Smooth muscle cell (in vitro differentiated cells): ENCODE data around the gene MTERF4. TPM values are rescaled to one million over a fixed set of nuclear protein-coding genes. Genes with fewer than 3 reads are reported as not detected.

Experiments
- DNase-seq: peaks from one replicate; lab custom pipeline; 2025; ENCODE audit not compliant: unreplicated experiment; lab: John Stamatoyannopoulos, UW
- H2AFZ ChIP-seq: fragments of 200-600 bp; sonication (generic); 2 replicates; pipeline ENCODE4 v1.6.0; 2016; ENCODE audit warnings: antibody characterized with exemption, low read depth, mild to moderate bottlenecking
- H3F3A ChIP-seq: fragments of 200-600 bp; sonication (generic); 2 replicates; pipeline ENCODE4 v1.6.0; 2017; ENCODE audit warnings: antibody characterized with exemption, low read depth
- H3K27ac ChIP-seq: fragments of 200-600 bp; sonication (generic); 2 replicates; pipeline ENCODE4 v1.5.1; 2016; ENCODE audit warnings: low read depth, mild to moderate bottlenecking
- H3K27me3 ChIP-seq: fragments of 200-600 bp; sonication (generic); 2 replicates; pipeline ENCODE4 v1.6.1; 2016; ENCODE audit warnings: low read depth, mild to moderate bottlenecking
- H3K36me3 ChIP-seq: fragments of 200-600 bp; sonication (generic); 2 replicates; pipeline ENCODE4 v1.5.1; 2016; ENCODE audit warnings: low read depth
- H3K4me1 ChIP-seq: fragments of 200-600 bp; sonication (generic); 2 replicates; pipeline ENCODE4 v1.5.1; 2016; ENCODE audit warnings: low read depth
- H3K4me2 ChIP-seq: fragments of 200-600 bp; sonication (generic); 2 replicates; pipeline ENCODE4 v1.6.0; 2016; ENCODE audit warnings: mild to moderate bottlenecking
- H3K4me3 ChIP-seq: fragments of 200-600 bp; sonication (generic); 2 replicates; pipeline ENCODE4 v1.5.1; 2016; ENCODE audit warnings: mild to moderate bottlenecking
- H3K79me2 ChIP-seq: fragments of 200-600 bp; sonication (generic); 2 replicates; pipeline ENCODE4 v1.6.0; 2016; ENCODE audit warnings: low read depth, mild to moderate bottlenecking
- H3K9ac ChIP-seq: fragments of 200-600 bp; sonication (generic); 2 replicates; pipeline ENCODE4 v1.6.0; 2016; ENCODE audit warnings: low read depth
- H3K9me3 ChIP-seq: fragments of 200-600 bp; sonication (generic); replicated peaks from 2 replicates; pipeline ENCODE4 v1.5.1; 2016; ENCODE audit warnings: low read depth
- H4K20me1 ChIP-seq: fragments of 200-600 bp; sonication (generic); 2 replicates; pipeline ENCODE4 v1.6.0; 2016; ENCODE audit warnings: low read depth
- WGBS: methylation state at CpG from one replicate; pipeline ENCODE4 v1.1.7; 2016; ENCODE audit warnings: low lambda C conversion rate; 5-methylcytosine and 5-hydroxymethylcytosine counted together
- polyA plus RNA-seq: library from polyadenylated mRNA; unstranded; fragments of >200 nt; fragmentation: Nextera tagmentation; extraction: Ambion mirVana; gene quantifications from 2 replicates; pipeline ENCODE4 v1.2.1, GENCODE V29; 2016
- total RNA-seq: library from RNA; depleted of rRNA; stranded (reverse); fragments of >200 nt; gene quantifications from 2 replicates; pipeline ENCODE4 v1.2.3, GENCODE V29; 2014
- TF ChIP-seq, protein P1 (sequence below): fragments of 200-600 bp; sonication (generic); IDR thresholded peaks from 2 replicates; pipeline ENCODE4 v1.5.1; 2017; ENCODE audit warnings: borderline replicate concordance, mild to moderate bottlenecking, antibody characterized with exemption; ENCODE audit not compliant: insufficient read depth, poor library complexity, severe bottlenecking

MTERF4 gene
- total and polyA plus RNA-seq, 2 experiments from 2014 or later = 13.7 to 27.3 TPM

DNA sequence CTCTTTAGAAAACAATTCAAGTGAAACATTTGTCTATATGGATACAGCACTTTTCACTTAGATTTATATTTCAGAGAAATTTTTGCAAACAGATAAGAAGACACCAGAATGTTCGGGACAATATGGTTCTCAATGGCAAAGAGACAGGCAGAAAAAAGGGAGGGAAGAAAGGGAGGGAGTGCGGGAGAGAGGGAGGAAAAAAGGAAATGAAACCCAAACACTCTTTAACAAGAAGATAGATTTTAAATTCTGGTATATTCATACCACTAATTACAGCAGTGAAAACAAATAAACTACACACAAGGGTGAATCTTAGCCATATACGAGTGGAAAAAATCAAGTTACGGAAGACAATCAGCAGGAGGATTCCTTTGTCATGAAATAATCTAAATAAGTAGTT lies 44.2 kb upstream of the MTERF4 start:
- no peaks in the 10 kb centered on the region for H3F3A ChIP-seq
- H3K79me2 ChIP-seq = peaks cover 5% of the 10 kb centered on the region
- no peak overlapping the region for H3K9ac ChIP-seq
- peaks cover 5% of the 10 kb centered on the region for H3K4me1 ChIP-seq
- no peak overlapping the region for H3K4me3 ChIP-seq
- no peaks in the 10 kb centered on the region for H3K27me3 ChIP-seq
- H3K4me2 ChIP-seq = no peak overlapping the region
- H2AFZ ChIP-seq = no peak overlapping the region
- TF ChIP-seq, protein P1, sequence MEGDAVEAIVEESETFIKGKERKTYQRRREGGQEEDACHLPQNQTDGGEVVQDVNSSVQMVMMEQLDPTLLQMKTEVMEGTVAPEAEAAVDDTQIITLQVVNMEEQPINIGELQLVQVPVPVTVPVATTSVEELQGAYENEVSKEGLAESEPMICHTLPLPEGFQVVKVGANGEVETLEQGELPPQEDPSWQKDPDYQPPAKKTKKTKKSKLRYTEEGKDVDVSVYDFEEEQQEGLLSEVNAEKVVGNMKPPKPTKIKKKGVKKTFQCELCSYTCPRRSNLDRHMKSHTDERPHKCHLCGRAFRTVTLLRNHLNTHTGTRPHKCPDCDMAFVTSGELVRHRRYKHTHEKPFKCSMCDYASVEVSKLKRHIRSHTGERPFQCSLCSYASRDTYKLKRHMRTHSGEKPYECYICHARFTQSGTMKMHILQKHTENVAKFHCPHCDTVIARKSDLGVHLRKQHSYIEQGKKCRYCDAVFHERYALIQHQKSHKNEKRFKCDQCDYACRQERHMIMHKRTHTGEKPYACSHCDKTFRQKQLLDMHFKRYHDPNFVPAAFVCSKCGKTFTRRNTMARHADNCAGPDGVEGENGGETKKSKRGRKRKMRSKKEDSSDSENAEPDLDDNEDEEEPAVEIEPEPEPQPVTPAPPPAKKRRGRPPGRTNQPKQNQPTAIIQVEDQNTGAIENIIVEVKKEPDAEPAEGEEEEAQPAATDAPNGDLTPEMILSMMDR = no peak
- 87% methylated on average over 4 of the region's 4 CpGs for WGBS
- H3K36me3 ChIP-seq = no peaks in the 10 kb centered on the region
- H3K27ac ChIP-seq = no peak overlapping the region
- peaks cover 4% of the 10 kb centered on the region for H4K20me1 ChIP-seq
- DNase-seq = no peak
- H3K9me3 ChIP-seq = no peaks in the 10 kb centered on the region

DNA sequence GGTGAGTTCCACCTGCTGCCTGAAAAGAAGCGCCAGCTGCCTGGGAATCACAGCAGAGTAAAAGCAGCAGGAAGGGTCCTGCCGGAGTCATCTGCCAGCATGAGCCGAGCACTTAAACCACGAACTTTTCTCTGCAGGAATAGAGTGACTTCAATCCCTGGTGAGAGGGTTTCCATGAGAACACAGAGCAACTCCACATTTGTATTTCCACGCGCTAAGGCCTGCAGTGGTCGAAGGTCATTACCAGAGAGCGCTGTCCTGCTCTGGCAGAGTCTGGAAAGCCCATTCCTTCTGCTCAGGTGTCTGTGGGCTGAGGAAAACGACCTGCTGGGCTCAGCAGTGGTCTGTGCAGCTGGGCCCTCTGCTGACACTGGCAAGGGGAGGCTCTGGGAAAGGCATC lies 40.5 kb upstream of the MTERF4 start:
- no peak overlapping the region for H3K9ac ChIP-seq
- no peaks in the 10 kb centered on the region for H3K27me3 ChIP-seq
- no peak overlapping the region for H3K27ac ChIP-seq
- H4K20me1 ChIP-seq = no peaks in the 10 kb centered on the region
- H3K79me2 ChIP-seq = no peaks in the 10 kb centered on the region
- H3K9me3 ChIP-seq = no peaks in the 10 kb centered on the region
- H3F3A ChIP-seq = no peaks in the 10 kb centered on the region
- H3K4me2 ChIP-seq = no peak overlapping the region
- DNase-seq = no peak
- WGBS = 95% methylated on average over 9 of the region's 9 CpGs
- H3K4me1 ChIP-seq = no peaks in the 10 kb centered on the region
- H3K4me3 ChIP-seq = no peak overlapping the region
- H2AFZ ChIP-seq = no peak overlapping the region
- TF ChIP-seq, protein P1 = no peak
- H3K36me3 ChIP-seq = no peaks in the 10 kb centered on the region

DNA sequence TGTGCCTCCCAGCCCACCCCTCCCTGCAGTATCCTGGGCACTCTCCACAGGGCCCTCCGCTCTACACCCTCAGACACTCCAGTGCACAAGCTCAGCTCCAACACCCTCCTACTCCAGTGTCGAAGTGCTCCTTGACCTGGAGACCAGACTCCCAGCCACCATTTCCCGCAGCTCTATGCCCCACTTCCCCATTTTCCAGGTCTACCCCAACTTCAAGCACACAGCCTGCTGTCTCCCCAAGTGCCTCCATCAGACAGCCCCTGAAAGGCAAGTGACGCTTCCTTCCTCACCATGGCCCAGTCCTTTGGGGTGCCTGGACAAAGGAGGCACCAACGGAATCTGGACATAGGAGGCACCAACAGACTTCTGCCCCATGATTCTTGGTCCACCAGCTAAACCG lies 40.0 kb upstream of the MTERF4 start:
- no peaks in the 10 kb centered on the region for H4K20me1 ChIP-seq

More for the DNA sequence above, 40.0 kb upstream of the MTERF4 start:
- Histone ChIP-seq H3K9me3 (no peaks in the 10 kb centered on the region), H3K27me3 (no peaks in the 10 kb centered on the region), H3K9ac (no peak overlapping the region), H3F3A (no peaks in the 10 kb centered on the region), H3K79me2 (no peaks in the 10 kb centered on the region), H3K27ac (no peak overlapping the region), H3K4me3 (no peak overlapping the region), H3K36me3 (no peaks in the 10 kb centered on the region), H3K4me2 (no peak overlapping the region), H2AFZ (no peak overlapping the region), H3K4me1 (no peaks in the 10 kb centered on the region)
- 87% methylated on average over 6 of the region's 6 CpGs for WGBS
- TF ChIP-seq, protein P1 = no peak
- no peak for DNase-seq
